Activated naive CD4-positive, alpha-beta T cell treated with anti-CD3 and anti-CD28 coated beads, Interleukin-2, amount 50 U/mL, for 24 hours (primary cell): ENCODE results near the gene C9orf78.

ENCODE experiments used
- H3K27ac Mint-ChIP-seq: one replicate; pipeline ENCODE4 v1.8.0; 2021; ENCODE audit warnings: mild to moderate bottlenecking, mixed read lengths
- H3K27me3 Mint-ChIP-seq: one replicate; pipeline ENCODE4 v1.8.0; 2021; ENCODE audit warnings: mixed read lengths
- H3K36me3 Mint-ChIP-seq: one replicate; pipeline ENCODE4 v1.8.0; 2021; ENCODE audit warnings: mixed read lengths
- H3K4me1 Mint-ChIP-seq: one replicate; pipeline ENCODE4 v1.8.0; 2021; ENCODE audit warnings: mixed read lengths
- H3K4me3 Mint-ChIP-seq: one replicate; pipeline ENCODE4 v1.8.0; 2021; ENCODE audit warnings: mild to moderate bottlenecking, mixed read lengths
- H3K9me3 Mint-ChIP-seq: one replicate; pipeline ENCODE4 v1.8.0; 2021; ENCODE audit warnings: mixed read lengths

C9orf78 gene

GRCh38 chr9:129779560-129780190 is 55.4 kb downstream of the C9orf78 start:
- no peak overlapping the region for H3K27ac Mint-ChIP-seq
- H3K9me3 Mint-ChIP-seq, result no peaks in the 10 kb centered on the region
- peaks cover 14% of the 10 kb centered on the region for H3K4me1 Mint-ChIP-seq
- H3K4me3 Mint-ChIP-seq, result no peak overlapping the region
- H3K27me3 Mint-ChIP-seq, result no peaks in the 10 kb centered on the region
- no peaks in the 10 kb centered on the region for H3K36me3 Mint-ChIP-seq

DNA sequence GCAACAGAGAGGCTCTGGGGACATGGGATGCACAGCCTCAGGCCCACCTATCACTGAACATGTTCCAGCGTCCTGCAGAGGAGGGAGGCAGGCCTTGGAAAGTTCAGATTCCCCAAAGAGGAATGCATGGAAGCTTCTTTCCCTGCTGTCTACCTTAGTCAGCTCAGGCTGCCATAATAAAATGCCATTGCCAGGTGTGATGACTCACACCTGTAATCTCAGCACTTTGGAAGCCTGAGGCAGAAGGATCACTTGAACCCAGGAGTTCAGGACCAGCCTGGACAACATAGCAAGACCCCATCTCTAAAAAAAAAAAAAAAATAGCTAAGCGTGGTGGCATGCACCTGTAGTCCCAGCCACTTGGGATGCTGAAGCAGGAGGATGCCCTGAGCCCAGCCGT is 56.6 kb downstream of the C9orf78 start:
- H3K4me3 Mint-ChIP-seq, result no peak overlapping the region
- H3K27me3 Mint-ChIP-seq, result no peaks in the 10 kb centered on the region
- no peaks in the 10 kb centered on the region for H3K9me3 Mint-ChIP-seq
- peaks cover 9% of the 10 kb centered on the region for H3K4me1 Mint-ChIP-seq
- H3K36me3 Mint-ChIP-seq, result no peaks in the 10 kb centered on the region
- no peak overlapping the region for H3K27ac Mint-ChIP-seq

GRCh38 chr9:129777769-129778130 is 57.3 kb downstream of the C9orf78 start:
- no peaks in the 10 kb centered on the region for H3K9me3 Mint-ChIP-seq
- H3K27ac Mint-ChIP-seq, result no peak overlapping the region
- peaks cover 9% of the 10 kb centered on the region for H3K4me1 Mint-ChIP-seq
- H3K27me3 Mint-ChIP-seq, result no peaks in the 10 kb centered on the region
- H3K36me3 Mint-ChIP-seq, result no peaks in the 10 kb centered on the region
- H3K4me3 Mint-ChIP-seq, result no peak overlapping the region
